NCI-H128 (cell line): ENCODE data around the gene RAD17.
"Not testable (repeated sequence)": the region's sequence is repeated elsewhere in the genome, so short reads cannot be mapped to it uniquely, and the experiment has no call there.

Experiments
- DNase-seq: peaks from one replicate; lab custom pipeline; 2025; ENCODE audit not compliant: unreplicated experiment; lab: John Stamatoyannopoulos, UW

RAD17 gene

DNA sequence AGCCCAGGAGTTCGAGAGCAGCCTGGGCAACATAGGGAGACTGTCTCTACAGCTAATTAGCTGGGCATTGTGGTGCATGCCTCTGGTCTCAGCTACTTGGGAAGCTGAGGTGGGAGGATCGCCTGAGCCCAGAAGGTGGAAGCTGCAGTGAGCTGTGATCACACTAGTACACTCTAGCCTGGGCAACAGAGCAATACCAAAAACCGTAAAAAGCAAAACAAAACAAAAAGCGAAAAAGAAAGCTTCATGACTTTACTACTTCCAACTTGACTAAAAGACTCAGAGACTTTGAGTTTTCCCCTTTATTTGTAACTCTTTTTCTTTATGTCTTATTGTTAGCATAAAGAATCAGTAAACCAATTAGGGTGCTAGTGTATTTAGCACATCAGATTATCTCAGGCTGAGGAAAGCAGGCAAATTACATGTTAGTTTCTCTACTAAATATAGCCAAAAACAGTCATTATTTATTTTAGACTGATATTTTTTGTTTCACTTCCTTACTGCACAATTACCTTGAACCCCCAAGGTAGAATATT is 5.4 kb downstream of the RAD17 start:
- no peak for DNase-seq

GRCh38 chr5:69378376-69378775 is 8.8 kb downstream of the RAD17 start:
- no peak for DNase-seq

GRCh38 chr5:69404659-69405330 is 35.2 kb downstream of the RAD17 start:
- no peak for DNase-seq

GRCh38 chr5:69414885-69415583 is 45.4 kb downstream of the RAD17 start, which contains the start of gene MARVELD2:
MARVELD2 (plus strand) TSS chr5:69415116; CDS start chr5:69419386, 4,270 bp downstream.
- DNase-seq = peak; percentile 62

- DNase-seq = no peak
Observed at GRCh38 chr5:69415584-69415958, 46.0 kb downstream of the RAD17 start.

DNA sequence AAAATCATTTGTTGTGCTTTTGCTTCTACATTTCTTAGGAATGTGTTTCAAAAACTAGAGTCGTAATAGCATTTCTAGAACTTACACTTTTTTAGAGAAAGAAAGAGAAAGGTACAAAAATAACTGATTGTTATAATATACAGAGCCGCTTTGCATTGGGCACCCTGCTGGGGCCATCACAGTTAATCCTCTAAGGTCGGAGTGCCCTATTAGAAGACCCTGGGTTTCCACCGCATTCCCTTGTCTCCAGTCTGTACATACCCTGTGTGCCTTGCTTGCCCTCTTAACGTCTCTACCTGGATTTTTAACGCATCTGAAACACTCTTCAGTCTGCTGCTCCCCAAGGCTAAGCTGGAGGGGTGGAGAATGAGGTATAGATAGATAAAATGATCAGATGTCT is 46.6 kb downstream of the RAD17 start:
- no peak for DNase-seq

GRCh38 chr5:69416699-69417098 is 47.1 kb downstream of the RAD17 start:
- DNase-seq = no peak

GRCh38 chr5:69418554-69418953 is 48.9 kb downstream of the RAD17 start:
- no peak for DNase-seq

DNA sequence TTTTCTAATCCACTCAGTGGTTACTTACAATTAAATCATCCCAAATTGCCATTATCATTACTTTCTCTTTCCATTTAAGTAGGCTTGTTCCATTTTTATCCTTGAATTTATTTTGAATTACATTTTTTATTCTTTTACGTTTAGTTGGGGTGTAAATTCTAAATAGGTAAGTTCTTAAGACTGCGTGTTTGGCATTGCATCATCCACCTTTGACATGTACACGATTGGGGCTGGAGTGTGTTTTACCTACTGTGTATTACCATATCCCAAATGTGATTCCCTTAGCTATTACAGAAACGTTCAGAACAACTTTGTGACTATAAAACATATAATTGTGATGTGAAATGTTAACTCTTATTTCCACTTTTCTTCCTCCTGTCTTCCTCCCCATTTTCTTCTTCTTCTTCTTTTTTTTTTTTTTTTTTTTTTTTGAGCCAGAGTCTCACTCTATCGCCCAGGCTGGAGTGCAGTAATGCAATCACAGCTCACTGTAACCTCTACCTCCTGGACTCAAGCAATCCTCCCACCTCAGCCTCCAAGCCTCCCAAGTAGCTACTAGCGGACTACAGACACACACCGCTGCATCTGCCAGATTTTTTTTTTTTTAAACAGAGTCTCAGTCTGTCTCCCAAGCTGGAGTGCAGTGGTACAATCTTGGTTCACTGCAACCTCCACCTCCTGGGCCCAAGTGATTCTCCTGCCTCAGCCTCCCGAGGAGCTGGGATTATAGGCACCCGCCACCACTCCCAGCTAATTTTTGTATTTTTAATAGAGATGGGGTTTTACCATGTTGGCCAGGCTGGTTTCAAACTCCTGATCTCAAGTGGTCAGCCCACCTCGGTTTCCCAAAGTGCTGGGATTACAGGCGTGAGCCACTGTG is 62.0 kb downstream of the RAD17 start:
- DNase-seq = no peak

- no peak for DNase-seq
Observed at GRCh38 chr5:69432412-69433206, 63.0 kb downstream of the RAD17 start.

GRCh38 chr5:69435276-69435884 is 65.8 kb downstream of the RAD17 start:
- not testable (repeated sequence) for DNase-seq

DNA sequence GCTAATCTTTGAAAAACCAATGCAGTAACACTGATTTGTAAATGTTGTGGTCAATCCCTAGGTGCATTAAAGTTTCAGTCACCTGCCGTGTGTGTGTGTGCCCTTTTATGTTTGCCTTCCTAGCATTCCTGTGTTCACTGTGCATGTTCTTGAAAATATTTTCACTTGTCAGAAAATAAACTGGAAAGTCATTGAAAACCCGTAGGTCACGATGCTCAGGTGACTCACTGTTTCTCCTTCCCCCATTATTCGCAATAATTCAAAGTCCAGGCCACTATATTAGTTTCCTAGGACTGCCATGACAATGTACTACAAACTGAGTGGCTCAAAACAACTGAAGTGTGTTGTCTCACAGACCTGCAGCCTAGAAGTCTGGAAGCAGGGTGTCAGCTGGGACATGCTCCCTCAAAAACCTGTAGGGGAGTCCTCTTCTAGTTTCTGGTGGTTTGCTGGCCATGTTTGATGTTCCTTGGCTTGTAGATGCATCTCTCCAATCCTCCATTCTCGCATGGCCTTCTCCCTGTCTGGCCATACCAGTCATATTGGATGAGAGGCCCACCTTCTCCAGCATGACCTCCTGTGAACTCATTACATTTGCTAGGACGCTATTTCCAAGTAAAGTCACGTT is 74.6 kb downstream of the RAD17 start:
- DNase-seq = no peak

DNA sequence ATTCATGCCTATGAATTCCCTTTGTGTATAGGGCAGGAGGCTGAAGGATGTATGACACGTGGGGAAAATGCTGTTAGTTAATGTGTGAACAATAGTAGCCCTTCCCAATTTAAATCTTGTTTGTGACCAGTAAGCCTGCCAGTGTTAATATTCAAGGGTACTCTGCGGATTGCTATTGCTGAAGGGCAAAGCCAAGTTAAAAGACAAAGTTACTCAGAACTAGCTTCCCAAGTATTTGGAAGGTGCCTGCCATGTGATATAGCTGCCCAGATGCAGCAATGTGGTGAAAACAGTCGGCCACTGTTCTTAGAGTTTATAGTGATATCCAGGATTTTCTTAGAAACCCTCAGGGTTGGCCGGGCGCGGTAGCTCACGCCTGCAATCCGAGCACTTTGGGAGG is 79.9 kb downstream of the RAD17 start:
- DNase-seq = no peak

DNA sequence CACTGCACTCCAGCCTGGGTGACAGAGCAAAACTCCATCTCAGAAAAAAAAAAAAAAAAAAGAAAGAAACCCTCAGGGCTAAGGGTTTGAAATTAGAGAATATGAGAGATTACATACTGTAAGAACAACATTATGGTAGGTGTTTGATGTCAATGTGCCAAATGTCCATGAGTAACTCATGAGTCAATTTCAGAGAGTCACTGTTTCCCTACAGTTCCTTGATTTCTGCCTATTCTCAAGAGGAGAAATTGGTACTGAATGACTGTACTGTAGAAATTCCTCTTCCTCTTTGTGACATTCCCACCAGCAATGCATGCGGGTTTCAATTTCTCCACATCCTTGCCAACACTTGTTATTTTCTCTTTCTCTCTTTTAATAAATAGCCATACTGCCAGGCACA is 80.5 kb downstream of the RAD17 start:
- no peak for DNase-seq

- DNase-seq = not testable (repeated sequence)
Observed at GRCh38 chr5:69450527-69450926, 80.9 kb downstream of the RAD17 start.

- no peak for DNase-seq
Observed at GRCh38 chr5:69451941-69452647, 82.5 kb downstream of the RAD17 start.

- DNase-seq = not testable (repeated sequence)
Observed at GRCh38 chr5:69453487-69453886, 83.9 kb downstream of the RAD17 start.

- DNase-seq = no peak
Observed at GRCh38 chr5:69454460-69455249, 85.0 kb downstream of the RAD17 start.
